Stimulated activated CD4-positive, alpha-beta T cell treated with anti-CD3 and anti-CD28 coated beads, Interleukin-4, amount 100 ng/mL, for 48 hours (primary cell): Measurements from ENCODE around the gene MICAL3.

Source experiments
- DNase-seq, 2 donors: peaks; one replicate each; pipeline ENCODE4 v3.0.0-alpha.2; 2020; ENCODE audit warnings: low read depth in 2 of 2

Gene MICAL3

DNA sequence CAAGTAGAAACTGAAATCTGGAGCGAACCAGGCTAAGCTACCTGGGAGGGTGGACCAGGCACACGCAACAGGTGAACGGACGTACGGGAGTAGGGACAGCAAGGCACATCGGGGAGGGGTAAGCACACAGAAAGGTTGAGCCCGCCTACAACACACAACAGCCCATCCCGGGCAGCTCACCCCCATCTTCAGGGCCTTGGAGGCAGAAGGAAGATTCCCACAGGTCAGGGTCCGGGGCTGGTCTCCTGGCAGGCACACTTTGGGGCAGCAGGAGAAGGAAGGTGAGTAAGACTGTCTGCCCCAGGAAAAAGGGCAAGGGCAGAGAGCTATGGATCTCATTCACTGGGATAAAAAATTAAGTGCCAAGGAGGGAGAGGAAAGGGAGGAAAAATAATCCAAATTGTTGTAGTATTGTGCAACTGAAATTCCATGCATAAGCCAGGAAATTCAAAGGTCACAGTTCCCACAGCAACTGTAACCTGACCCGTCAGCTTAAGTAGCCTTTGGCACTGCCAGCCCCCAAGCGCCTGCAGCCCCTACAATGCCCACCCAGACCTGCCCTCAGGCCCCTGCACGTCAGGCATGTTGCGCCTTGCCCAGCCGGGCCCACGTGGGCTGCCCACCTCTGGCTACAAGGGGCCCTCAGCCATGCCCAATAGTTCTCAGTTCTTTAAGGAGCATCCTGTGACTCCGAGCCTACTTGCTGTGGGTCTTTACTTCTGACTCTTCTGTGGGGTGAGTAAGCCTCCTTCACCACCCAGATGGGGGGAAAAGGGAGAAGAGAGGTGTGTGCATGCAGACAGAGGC is 51.8 kb downstream of the MICAL3 start:
- DNase-seq: no peak

DNA sequence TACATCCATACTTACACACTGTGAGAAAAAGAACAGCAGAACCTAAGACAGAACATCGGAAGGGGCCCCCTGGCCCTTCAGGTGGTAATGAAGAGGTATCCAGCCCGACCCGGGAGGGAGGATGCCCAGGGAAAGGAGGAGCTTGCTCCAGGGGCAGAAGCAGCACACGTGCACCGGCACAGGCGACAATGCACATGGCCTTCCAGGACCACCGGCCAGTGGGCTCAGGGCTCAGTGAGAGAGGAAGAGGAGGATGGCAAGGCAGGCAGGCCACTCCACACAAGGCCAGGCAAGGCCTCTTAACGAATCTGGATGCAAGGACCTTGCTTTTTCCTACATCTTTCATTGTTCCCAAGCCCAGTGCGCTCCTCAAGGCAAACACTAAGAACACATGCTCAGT is 52.6 kb downstream of the MICAL3 start:
- no peak for DNase-seq

DNA sequence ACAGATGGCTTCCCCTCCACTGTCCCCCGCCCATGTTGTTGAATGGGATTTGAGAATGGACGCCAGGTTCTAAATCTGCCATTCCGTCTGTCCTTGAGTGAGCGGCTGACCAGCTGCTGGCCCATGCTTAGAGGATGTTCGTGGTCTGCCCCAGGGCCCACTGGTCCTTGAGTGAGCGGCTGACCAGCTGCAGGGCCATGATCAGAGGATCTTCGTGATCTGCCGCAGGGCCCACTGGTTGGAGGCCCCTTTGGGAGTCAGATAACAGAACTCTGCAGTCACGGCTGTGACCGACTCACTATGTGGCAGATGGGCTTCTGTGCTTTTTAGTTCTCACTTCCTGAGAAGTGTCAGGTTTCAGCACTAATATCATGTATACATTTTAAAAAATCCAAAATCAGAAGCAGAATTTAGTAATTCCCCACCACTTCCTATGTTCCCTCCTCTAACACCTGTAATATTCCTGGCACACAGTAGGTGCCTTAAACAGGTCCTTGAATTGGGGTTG is 54.1 kb downstream of the MICAL3 start:
- no peak for DNase-seq

DNA sequence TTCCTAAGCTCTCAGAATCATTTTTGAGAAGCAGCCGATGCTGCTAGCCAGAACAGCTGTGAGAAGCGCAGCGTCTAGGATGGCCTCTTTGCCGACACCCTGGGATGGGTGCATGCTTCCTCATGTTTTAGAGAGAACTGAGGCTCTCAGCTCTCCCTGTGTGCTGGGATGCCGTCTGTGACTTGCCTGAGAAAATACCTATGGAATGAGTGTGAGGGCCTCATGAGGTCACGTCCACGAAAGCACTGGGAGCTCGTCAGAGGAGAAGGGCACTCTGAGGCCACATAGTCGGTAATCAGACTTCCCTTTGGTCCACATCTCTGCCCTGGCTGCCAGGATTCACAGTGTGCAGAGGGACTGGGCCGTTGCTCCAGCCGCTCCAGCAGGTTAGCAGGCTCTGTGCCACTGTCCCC is 54.7 kb downstream of the MICAL3 start:
- no peak for DNase-seq

DNA sequence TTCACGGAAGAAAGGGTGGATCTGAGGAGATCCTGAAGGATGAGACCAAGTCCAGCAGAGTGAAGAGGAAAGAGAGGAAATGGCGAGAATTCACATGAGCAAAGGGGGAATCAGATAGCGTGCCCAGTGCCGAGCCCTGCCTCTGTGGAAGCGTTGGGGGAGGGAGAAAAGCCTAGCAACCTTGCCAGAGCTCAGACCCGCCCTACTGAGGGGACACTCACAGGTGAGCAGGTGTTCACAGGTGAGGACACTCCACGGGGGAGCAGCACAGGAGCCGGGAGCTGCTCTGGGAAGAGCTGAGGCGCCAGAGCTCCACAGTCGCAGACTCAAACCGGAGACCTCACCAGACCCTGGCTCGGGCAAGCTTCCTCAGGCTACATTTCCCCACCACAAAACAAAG is 56.2 kb downstream of the MICAL3 start:
- no peak for DNase-seq

DNA sequence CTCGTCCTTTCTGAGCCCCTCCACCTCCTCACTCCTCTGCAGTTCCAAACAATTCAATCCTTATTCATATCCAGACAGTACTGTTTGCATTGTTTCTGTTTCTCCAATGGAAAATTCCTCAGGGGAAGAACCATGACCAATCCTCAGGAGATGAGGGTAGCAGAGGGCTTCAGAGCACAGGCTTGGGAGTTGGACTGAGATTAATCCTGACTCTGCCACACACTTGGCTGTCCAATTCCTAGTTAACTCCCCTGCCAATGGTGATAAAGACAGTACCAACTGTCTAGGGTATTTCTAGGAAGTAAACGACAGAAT is 58.0 kb downstream of the MICAL3 start:
- no peak for DNase-seq

DNA sequence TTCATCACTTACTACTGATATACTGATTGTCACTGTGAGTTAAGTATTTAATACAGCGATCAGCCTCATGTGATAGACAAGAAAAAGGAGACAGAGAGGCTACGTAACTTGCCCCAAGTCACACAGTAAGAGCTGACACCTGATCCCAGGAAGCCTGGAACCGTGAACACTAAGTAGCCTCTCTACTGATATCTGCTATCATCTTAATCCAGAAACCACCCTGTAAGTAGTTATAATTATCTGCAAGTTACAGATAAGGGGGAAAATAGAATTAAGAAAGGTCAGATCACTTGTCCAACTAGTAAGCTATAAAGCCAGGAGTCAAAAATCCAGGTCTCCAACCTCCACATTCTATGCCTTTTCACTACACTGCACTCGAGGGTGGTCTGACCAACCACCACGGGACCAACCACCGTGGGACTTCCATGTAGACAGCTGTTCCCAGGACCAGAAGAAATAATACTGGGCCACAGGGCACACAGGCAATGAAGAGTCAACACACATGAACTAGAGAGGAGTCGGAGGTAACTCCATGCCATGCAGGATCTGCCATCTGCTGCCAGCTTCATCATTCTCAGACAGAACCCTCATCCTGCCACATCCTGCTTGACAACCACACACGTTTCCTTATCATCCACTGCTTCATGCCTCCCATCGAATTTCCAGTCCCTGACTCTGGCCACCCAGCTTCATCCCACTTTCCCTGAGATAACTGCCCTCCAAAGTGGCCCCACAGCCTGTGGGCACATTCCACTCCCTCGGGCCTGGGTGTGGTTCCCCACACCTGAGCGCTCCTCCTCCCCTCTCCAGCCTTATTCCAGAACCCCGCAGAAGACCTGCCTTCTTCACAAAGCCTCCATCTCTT is 58.6 kb downstream of the MICAL3 start:
- no peak for DNase-seq

DNA sequence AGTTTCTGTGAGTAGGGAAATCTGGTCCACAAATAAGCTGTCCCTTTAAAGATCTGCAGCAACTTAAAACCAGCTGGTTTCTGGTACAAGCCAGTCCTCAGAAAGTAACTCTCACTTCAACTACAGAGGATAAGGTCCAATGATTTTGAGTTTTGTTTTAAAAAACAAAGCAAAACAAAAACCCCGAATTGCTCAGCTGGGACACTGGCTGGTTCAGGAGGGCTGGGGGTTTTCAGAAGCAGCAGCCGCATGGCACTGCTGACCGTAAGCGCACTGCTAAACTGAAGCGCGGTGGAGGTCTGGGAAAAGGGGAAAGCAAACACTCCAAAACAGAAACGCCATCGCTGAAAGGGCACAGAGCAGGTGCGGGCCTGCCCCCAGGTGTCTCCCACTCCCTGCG is 59.7 kb downstream of the MICAL3 start:
- no peak for DNase-seq

DNA sequence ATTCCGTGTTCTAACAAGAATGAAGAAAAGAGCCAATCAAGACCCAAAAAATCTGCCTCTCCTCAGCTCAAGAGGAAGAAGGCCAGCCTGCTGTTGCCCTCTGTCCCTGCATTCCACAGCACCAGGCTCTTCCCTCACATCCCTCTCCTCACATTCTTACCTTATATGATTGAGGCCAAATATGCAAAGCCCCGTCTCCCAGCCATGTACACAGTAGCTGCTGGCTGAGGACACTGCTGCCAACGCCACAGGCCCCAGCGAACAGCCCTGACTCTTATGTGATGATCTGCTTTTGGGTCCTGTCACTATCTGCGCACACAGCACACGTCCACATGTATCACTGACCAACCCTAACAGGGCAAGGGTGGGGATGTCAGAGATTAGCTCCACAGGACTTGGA is 60.2 kb downstream of the MICAL3 start:
- DNase-seq: no peak

DNA sequence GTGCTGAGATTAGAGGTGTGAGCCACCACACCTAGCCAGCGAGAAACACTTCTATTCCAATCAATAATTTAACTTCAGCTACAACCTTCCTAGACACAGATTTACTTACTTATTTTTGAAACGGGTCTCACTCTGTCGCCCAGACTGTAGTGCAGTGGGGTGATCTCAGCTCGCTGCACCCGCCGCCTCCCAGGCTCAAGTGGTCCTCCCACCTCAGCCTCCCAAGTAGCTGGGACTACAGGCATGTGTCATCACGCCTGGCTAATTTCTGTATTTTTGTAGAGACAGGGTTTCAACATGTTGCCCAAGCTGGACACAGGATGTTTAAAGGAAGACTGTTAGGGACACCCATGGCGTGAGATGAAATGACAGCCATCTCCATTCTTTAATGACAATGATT is 61.3 kb downstream of the MICAL3 start:
- DNase-seq: no peak

DNA sequence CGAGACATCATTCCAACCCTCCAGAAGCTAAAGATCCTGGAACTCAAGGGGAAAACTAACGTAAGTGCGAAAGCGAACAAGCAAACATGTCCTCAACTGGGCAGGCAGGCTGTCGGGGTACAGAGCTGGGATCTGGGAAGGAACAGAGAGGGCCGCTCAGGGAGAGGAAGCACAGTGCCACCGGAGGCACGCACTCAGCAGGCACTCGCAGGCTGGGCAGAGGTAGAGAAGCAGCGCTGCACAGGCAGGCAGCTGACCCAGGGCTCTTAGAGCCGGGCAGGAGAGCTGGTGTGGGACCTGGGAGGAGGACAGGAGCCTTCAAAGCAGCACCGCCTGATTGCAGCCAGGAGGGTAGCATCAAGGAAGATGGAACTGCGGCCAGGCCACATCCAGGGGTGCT is 62.2 kb downstream of the MICAL3 start:
- DNase-seq: no peak

DNA sequence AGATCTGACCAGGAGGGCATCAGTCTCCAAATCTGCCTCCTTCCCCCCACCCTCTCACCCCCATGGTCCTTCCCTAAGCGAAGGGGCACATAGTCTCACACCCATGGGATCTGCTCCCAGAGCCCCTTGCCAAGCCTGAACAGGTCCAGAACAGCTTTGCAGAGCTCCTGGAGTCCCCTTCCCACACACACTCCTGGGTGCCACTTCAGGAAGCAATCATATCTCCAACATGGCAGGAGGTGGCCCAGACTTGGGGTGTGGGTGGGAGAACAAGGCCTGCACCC is 63.0 kb downstream of the MICAL3 start:
- no peak for DNase-seq

DNA sequence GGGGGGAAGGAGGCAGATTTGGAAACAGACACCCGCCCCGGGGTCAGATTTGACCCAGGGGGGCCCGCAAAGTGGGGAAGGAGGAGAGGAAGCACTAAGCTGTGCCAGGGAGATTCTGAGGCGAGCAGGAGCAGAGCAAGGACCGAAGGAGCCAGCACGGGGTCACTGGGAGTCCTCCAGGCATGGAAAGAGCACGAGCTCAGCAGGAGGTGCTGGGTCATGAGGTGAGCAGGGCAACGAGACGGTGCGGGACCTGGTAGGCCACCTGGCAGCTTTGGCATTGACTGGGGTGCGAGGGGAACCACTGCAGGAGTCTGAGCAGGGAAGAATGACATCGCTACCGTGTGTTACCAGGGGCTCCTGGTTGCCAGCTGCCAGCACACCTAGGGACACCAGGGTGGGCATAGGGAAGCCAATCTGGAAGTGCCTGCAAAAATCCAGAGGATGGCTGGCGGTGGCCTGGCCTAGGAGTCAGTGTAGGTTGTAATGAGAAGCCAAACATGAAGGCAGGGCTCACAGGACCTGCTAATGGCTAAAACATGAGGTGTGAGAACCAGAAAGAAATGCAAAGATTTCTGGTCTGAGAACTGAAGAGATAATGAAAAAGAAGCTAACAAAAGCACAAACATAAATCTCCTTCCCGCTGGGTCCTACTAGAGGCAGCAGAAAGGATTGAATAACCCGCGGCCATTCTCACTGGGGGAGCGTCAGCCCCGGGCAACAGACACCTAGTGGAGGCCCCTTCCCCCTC is 63.5 kb downstream of the MICAL3 start:
- no peak for DNase-seq

DNA sequence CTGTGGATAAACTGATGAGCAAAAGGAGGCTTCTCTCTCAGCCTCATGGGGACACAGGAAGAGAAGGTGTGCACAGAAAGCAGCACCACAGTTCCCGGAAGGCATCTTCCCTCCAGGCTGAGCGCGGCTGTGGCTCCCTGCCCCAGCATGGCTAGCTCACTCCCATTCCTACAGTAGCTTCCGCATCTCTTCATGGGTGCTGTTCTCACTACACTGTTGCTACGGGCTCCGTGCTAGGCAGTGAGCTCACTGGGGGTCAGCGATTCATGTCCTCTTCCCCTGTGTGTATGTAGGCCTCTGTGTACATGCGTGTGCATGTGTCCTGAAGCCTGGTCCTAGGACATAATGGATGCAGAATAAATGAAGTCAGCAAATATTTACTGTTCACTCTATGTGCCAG is 64.3 kb downstream of the MICAL3 start:
- no peak for DNase-seq

DNA sequence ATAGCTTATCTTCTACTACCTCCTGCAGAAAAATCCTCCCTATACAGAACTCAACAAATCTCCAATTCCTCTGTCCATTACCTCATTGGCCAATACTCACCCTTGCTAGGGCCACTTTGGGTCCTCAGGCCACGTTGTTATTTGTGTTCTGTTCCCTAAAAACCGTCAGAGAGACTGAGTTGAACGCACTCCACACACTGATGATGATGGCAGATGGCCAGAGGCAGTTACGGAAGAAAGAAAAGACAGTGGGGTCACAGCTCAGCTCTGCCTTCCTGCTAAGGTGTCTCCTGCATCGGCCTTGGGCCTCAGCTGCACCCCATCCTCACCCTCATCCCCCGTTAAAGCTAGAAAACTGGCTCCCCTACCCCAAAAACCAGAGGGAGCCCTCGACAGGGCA is 66.2 kb downstream of the MICAL3 start:
- no peak for DNase-seq

DNA sequence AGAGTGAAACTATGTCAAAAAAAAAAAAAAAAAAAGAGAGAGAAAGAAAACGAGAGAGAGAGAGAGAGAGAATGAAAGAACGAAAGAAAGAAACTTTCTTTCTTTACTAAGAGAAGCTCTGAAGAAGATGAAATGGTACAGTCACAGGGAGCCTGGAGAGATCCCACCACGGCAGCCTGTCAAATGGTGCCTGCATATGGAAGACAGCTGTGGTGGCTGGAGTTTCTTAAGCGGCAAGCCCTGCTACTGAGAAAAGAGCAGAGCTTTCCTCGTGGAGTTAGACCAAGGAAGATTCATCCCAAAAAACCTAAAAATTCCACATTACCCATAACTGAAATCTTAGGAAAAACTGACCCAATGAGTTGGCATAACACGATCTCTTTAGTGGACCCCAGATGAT is 66.7 kb downstream of the MICAL3 start:
- DNase-seq: no peak

DNA sequence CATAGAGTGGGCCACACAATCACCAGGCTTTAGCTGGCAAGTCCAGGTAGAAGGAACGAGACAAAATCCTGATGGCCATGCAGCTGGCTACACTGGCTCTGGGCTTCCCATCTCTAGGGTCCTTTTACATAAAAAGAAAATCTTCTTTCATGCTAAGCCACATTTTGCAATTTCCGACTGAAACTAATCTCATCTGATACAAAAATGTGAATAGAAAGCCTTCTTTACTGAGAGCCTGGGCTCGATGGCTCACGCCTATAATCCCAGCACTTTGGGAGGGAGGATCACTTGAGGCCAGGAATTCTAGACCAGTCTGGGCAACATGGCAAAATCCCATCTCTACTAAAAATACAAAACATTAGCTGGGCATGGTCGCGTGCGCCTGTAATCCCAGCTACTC is 67.2 kb downstream of the MICAL3 start:
- DNase-seq: no peak

DNA sequence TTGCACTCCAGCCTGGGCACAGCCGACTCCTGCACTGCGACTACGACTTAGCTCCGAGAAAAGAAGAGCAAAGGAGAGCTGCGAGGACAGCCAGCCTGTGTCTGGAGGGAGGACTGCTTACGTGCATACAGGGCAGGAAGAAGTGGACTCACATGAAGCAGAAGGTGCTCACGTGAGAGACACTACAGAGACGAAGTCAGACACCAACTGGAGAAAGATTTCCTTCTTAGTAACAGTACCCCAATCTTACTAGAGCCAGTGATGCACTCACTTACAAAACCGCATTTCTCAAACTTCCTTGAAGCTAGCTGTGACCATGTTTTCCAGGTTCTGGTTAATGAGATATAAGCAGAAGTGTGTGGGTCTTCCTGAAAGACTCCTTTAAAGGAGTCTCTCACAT is 67.7 kb downstream of the MICAL3 start:
- no peak for DNase-seq

DNA sequence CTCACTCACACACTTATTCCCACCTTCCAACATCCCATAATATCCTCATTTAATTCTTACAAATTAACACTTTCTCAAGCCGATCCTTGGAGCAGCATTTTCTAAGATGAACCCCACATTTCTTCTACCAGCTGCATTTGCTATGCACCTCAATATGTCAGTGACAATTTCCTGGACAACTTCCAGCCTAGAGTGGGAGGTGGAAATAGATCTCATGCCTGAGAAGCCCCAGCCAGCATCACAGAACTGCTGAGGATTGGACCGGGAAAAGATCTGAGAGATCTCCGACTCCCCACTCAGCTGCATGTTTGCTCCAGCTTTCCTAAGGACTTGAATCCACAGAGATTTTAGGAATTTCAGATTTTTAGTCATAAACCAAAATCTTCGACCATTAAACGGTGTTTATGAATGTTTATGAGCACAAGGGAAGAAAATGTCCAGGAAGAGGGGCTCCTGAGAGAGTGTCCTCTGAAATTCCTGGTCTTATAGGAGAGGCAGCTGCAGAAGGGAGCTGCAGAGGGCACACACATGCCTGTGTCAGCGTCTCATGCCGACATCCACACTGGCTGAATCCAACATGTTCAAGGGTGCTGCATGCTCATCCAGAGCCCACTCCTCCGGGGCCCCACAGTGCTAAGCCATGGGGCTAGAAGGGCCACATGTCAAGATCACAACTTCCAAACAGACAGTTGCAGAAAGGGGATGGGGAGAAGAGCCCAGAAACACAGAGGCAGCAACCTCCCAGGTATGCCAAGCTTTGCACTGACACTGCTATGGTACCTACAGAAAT is 68.6 kb downstream of the MICAL3 start:
- no peak for DNase-seq

DNA sequence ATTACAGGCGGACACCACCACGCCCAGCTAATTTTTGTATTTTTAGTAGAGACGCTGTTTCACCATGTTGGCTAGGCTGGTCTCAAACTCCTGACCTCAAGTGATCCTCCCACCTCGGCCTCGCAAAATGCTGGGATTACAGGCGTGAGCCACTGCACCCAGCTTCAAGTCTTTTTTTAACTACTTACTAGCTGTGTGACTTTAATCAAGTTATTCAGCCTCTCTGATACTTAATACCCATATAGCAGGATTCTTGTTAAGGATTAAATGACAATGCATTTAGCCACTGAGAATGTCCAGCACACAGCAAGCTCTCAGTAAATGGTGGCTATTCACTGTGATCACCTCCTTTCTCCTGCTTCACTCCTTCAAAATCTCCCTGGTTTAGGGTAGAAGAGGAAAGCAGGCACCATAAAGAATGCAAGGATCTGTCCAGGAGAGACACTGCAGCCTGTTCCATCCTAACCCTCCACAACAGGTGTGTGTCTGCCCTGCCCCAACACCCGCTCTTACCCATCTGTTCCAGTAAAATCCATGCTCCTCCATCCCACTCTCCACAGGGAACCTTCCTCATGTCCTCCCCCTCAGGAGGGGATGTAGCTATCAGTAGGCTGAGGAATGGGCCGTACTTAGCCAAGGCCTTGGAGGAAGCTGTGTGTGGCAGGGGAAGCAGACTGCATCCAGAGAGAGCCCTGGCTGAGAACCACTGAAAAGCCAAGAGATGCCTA is 69.3 kb downstream of the MICAL3 start:
- no peak for DNase-seq

DNA sequence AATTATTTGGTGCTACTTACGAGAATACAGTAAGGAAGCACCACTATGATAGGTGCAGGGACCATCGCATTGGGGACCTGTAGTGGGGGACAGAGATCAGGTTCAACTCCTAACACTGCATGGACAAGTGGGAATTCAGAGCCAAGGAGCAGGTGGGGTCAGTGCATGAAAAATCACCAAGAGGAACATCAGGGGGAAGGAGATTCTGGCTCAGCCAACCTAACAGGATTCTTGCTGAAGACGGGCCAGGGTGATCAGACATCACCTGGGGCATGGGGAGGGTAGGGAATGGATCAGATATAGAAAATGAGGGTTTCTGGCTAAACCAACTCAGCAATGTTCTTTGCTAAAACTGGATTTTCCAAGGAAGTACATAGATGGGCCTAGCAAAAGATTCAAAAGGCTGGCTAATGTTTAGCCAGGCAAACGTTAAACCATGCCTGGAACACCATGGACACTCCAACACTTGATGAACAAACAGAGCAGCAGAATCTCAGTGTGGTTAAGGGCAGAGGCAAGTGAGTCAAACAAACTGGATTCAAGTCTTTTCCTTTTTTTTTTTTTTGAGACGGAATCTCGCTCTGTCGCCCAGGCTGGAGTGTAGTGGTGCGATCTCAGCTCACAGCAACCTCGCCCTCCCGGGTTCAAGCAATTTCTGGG is 70.0 kb downstream of the MICAL3 start:
- DNase-seq: no peak
